Fibroblast of gingiva (primary cell): ENCODE results near the gene SPEM2.
"Not testable (repeated sequence)": the region's sequence is repeated elsewhere in the genome, so short reads cannot be mapped to it uniquely, and the experiment has no call there.

Experiments
- DNase-seq: peaks from one replicate; pipeline ENCODE4 v3.0.0-alpha.2; 2011; ENCODE audit warnings: low read depth

Gene SPEM2

GRCh38 chr17:7474767-7475166, 49.4 kb downstream of the SPEM2 start:
- not testable (repeated sequence) for DNase-seq

- DNase-seq, result peak; percentile 37
These were observed 50.5 kb downstream of the SPEM2 start for GRCh38 chr17:7475764-7476422.

GRCh38 chr17:7476494-7476893, 51.1 kb downstream of the SPEM2 start:
- DNase-seq, result no peak

- DNase-seq, result no peak
These were observed 51.5 kb downstream of the SPEM2 start for GRCh38 chr17:7476951-7477350.
